Calu3 (cell line): Measurements from ENCODE around the gene KCNK6. TPM values are rescaled to one million over a fixed set of nuclear protein-coding genes. Genes with fewer than 3 reads are reported as not detected.
"Not testable (repeated sequence)": the region's sequence is repeated elsewhere in the genome, so short reads cannot be mapped to it uniquely, and the experiment has no call there.

Experiments used
- BruUV-seq: library from RNA; stranded (reverse); fragments of 400-500 nt; replicated peaks from 2 replicates; lab custom pipeline; 2021; lab: Mats Ljungman, UMichigan
- CTCF ChIA-PET: fragments of 300-600 bp; sonication (Branson Sonifier 250); formaldehyde crosslinking; loops from one replicate; lab custom pipeline; 2022; ENCODE audit warnings: antibody characterized with exemption; lab: Charles Lee
- DNase-seq: peaks from one replicate; pipeline ENCODE4 v3.0.0; 2022
- H3K27ac Mint-ChIP-seq: one replicate; pipeline ENCODE4 v1.8.0; 2022; ENCODE audit warnings: mixed read lengths; ENCODE audit not compliant: unreplicated experiment
- H3K27me3 Mint-ChIP-seq: one replicate; pipeline ENCODE4 v1.8.0; 2022; ENCODE audit warnings: mixed read lengths; ENCODE audit not compliant: unreplicated experiment
- H3K36me3 Mint-ChIP-seq: one replicate; pipeline ENCODE4 v1.8.0; 2022; ENCODE audit warnings: mild to moderate bottlenecking, moderate library complexity, mixed read lengths; ENCODE audit not compliant: insufficient read depth, unreplicated experiment
- H3K4me1 Mint-ChIP-seq: one replicate; pipeline ENCODE4 v1.8.0; 2022; ENCODE audit warnings: mild to moderate bottlenecking, low read depth, mixed read lengths; ENCODE audit not compliant: unreplicated experiment
- H3K4me3 Mint-ChIP-seq: one replicate; pipeline ENCODE4 v1.8.0; 2022; ENCODE audit warnings: mild to moderate bottlenecking, low read depth, moderate library complexity, mixed read lengths; ENCODE audit not compliant: unreplicated experiment
- H3K9me3 Mint-ChIP-seq: one replicate; pipeline ENCODE4 v1.8.0; 2022; ENCODE audit warnings: low read depth, mixed read lengths; ENCODE audit not compliant: unreplicated experiment
- CTCF ChIP-seq: fragments of 200-600 bp; IDR thresholded peaks from one replicate; pipeline ENCODE4 v1.8.0; 2022; ENCODE audit warnings: antibody characterized with exemption; ENCODE audit not compliant: unreplicated experiment
- intact Hi-C: fragments of 100-400 bp; cut with micrococcal nuclease; formaldehyde crosslinking; loops from one replicate; pipeline ENCODE4 v1.10.0; 2022; ENCODE audit not compliant: unreplicated experiment
- total RNA-seq: library from RNA; stranded (reverse); gene quantifications from 2 replicates; pipeline ENCODE4 v1.2.3, GENCODE V29; 2022

Gene KCNK6
- total RNA-seq, 1 experiment from 2014 or later = 3.6 TPM

GRCh38 chr19:38335949-38336637 lies 16.4 kb downstream of the KCNK6 start:
- BruUV-seq = no TSS peak
- Mint-ChIP-seq H3K27ac (peak overlapping the region; percentile 79), H3K36me3 (peaks cover 21% of the 10 kb centered on the region), H3K4me3 (peak overlapping the region; percentile 88), H3K4me1 (peaks cover 19% of the 10 kb centered on the region), H3K27me3 (no peaks in the 10 kb centered on the region), H3K9me3 (no peaks in the 10 kb centered on the region)
- DNase-seq = peak; percentile 99
- TF ChIP-seq CTCF = no peak
- CTCF ChIA-PET = interaction anchor here (0.6 to 1.6 kb wide), 11 partner anchors 26 to 429 kb away, joined by 3 to 22 read pairs (median 4); partner anchors contain the start of genes GGN, PSMD8, SIPA1L3 and SPINT2
- intact Hi-C loops = loop anchor here (1.0 to 2.0 kb wide), 3 partner anchors 38 to 101 kb away; partner anchors contain the start of gene PSMD8

DNA sequence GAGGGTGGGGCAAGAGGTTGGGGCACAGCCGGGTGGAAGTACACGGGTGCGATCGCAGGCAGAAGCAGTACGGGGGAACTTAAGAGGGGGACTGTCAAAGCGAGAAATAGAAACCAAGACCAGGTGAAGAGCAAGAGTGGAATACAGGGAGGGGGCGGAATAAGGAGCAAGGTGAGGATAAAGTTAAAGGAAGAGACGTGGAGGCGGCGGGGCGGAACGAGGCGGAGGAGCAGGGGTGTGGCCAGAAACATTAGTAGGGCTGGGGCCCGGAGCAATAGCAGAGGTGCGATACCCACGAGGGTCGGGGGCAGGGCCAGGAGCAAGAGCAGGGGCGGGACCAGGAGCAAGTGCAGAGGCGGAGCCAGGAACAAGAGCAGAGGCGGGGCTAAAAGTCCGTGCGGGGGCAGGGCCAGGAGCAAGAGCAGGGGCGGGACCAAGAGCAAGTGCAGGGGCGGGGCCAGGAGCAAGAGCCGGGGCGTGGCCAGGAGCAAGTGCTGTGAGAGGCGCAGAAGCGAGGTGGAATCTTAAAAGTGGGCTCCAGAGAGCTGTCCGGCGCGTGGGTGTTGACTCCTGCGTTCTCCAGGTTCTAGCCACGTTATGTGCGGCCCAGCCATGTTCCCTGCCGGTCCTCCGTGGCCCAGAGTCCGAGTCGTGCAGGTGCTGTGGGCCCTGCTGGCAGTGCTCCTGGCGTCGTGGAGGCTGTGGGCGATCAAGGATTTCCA lies 17.2 kb downstream of the KCNK6 start:
- Mint-ChIP-seq H3K4me3 (peak overlapping the region; percentile 88), H3K27ac (peak overlapping the region; percentile 79), H3K4me1 (peaks cover 19% of the 10 kb centered on the region), H3K36me3 (peaks cover 21% of the 10 kb centered on the region), H3K9me3 (no peaks in the 10 kb centered on the region), H3K27me3 (no peaks in the 10 kb centered on the region)
- no TSS peak for BruUV-seq
- peak; percentile 99 for DNase-seq
- intact Hi-C loops = no loop called here
- TF ChIP-seq CTCF = peak; percentile 8
- CTCF ChIA-PET = interaction anchor here (0.5 to 1.2 kb wide), 3 partner anchors 73 to 317 kb away, joined by 3 to 22 read pairs (median 4); partner anchors contain the start of gene SPINT2

GRCh38 chr19:38337360-38337653 lies 17.7 kb downstream of the KCNK6 start:
- BruUV-seq = TSS peak; percentile 29
- intact Hi-C loops = no loop called here
- CTCF ChIA-PET = interaction anchor here (0.5 kb wide), 1 partner anchor 317 kb away, joined by 3 read pairs; no protein-coding TSS in a partner anchor

DNA sequence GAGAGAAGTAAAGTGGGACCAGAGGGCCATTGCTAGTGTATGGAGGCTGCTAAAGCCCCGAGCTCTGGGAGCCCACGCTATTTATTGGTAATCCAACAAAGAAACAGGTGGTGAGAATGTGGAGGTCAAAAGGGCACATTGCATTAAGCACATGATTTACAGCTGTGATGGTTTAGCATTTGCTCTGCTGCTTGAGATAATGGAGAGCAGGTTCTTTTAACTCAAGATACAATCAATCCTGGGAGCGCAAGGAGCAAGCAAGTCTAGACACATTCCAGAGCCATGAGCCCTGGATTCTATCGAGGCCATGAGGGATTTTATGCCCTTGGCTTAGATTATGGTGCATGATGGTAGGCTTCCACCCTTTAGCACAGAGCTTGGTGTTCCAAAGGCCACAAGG lies 19.4 kb downstream of the KCNK6 start:
- H3K27me3 Mint-ChIP-seq, H3K4me3 Mint-ChIP-seq, H3K27ac Mint-ChIP-seq, intact Hi-C loops, DNase-seq, BruUV-seq, CTCF ChIA-PET, H3K9me3 Mint-ChIP-seq: not testable (repeated sequence)
- H3K4me1 Mint-ChIP-seq = peaks cover 19% of the 10 kb centered on the region
- peaks cover 21% of the 10 kb centered on the region for H3K36me3 Mint-ChIP-seq

More at GRCh38 chr19:38337360-38337653, 17.7 kb downstream of the KCNK6 start:
- Mint-ChIP-seq H3K27me3 (no peaks in the 10 kb centered on the region), H3K27ac (peak overlapping the region; percentile 79), H3K36me3 (peaks cover 21% of the 10 kb centered on the region), H3K9me3 (no peaks in the 10 kb centered on the region), H3K4me1 (peaks cover 19% of the 10 kb centered on the region), H3K4me3 (peak overlapping the region; percentile 88)
- no peak for TF ChIP-seq CTCF
- DNase-seq = no peak
